Peyer's patch (tissue), 4 donors: ENCODE data around the gene NCAM2.

ENCODE experiments used
- CTCF ChIP-seq, 6 experiments: fragments of 450-650 bp in 4 of 6; fragments of 200-600 bp in 2 of 6; sonication (generic) in 1 of 6; IDR thresholded peaks; one replicate each; pipeline ENCODE4 v1.5.1; 2017 to 2019; ENCODE audit warnings: antibody characterized with exemption in 6 of 6, mild to moderate bottlenecking in 3 of 6, moderate library complexity in 1 of 6
- POLR2A ChIP-seq, 2 donors: fragments of 450-650 bp; IDR thresholded peaks; one replicate each; pipeline ENCODE4 v1.5.1; 2017; ENCODE audit warnings: antibody characterized with exemption in 2 of 2, mild to moderate bottlenecking in 2 of 2, moderate library complexity in 2 of 2

- TF ChIP-seq CTCF (IDR thresholded peaks at IDR 0.05) (no peak), POLR2A (IDR thresholded peaks at IDR 0.05) (no peak)
Observed at GRCh38 chr21:21018821-21019220, 20.6 kb downstream of the NCAM2 start.
